Measurements from ENCODE around the gene MAP6.

Gene MAP6

DNA sequence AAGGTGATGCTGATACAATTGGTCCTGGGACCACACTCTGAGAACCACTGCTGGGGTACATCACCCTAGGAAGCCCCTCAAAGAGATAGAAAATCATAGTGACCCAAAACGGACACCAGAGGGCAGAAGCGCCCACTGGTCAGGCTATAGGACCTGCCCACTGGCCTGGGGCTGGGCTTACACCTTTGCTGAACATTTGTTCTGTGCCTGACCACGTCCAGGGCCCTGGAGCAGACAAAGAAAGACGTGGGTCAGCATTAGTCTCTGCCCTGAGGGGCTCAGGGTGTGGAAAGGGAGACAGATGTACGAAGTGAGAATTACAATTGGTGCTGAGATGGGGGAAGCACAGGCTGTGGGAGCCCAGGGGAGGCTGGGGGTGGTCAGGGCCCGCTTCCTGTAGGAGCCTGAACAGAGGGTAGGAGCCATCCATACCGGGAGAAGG, 121.2 kb downstream of the MAP6 start:
- peak; percentile 61 for DNase-seq

DNA sequence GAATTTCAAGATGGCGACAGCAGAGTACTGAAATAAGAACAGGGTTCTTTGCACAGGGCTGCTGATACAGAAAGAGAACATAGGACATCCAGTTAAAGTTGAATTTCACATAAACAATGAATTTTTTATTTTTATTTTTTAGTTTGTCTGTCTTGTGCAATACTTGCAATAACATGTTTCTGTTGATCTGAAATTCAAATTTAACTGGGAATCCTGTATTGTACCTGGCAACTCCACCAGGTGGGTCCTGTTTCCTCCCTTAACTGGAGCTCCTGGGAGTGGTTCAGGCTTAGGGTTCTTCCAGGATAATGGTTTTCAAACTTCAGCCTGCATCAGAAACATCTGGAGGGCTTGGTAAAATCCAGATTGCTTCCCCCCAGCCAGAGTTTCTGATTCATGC, 121.7 kb downstream of the MAP6 start:
- DNase-seq, result no peak

DNA sequence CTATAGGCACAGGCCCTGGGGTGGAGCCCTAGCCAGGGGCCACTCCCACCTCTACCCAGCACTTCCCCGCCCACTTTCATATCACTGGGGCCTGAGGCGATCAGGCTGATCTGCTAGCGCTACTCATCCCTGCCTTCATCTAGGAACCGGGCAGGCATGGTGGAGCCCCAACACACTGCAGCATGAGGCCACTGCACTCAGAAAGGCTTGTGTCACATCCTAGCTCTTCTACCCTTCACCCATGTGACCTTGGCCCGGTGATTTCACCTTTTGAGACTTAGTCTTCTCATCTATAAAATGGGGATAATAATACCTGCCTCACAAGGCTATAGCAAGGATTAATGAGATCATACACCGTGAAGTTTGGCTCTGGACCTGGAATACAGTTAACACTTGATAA, 125.0 kb downstream of the MAP6 start:
- no peak for DNase-seq

DNA sequence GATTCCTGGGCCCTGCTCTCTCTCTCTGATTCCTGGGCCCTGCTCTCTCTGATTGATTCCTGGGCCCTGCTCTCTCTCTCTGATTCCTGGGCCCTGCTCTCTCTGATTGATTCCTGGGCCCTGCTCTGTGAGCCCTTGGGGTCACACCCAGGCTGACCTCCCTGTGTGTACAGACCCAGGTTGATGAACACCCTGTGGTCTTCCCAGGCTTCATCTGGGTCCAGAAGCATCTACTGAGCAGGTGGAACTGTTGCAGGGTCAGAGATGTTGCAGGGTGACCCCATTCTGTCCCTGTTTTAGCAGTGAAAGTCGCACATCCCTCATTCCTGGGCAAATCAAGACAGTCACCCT, 126.8 kb downstream of the MAP6 start:
- no peak for DNase-seq

DNA sequence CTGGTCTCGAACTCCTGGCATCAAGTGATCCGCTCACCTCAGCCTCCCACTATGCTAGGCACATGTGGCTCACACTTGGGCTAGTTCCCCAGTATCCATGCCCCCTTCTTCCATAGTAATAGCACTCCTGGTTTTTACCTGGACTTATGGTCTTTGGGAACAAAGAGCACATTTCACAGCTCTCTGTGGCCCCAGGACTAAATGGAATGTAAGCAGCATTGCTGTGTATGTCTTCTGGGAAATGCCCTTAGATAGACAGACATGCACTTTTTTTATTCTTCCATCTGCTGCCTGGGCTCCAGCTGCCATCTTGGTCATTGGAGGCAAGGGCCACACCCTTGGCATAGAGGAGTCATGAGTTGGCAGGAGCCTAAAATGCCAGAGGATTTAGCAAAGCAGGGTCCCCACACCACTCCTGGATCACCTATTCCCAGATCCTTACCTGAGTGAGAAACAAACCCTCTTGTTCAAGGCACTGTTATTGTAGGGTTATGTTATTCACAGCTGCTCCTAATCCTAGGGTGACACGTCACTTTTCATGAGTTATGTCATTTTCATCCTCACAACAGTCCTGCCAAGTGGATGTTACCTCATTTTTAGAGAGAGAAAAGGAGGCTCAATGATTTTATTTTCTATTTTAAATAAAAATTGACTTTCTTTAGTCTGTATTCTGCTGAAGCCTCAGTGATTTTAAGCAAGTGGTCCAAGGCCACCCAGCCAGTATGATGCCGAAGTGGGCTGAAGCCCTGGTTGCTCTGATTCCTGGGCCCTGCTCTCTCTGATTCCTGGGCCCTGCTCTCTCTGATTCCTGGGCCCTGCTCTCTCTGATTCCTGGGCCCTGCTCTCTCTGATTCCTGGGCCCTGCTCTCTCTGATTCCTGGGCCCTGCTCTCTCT, 127.4 kb downstream of the MAP6 start:
- no peak for DNase-seq

DNA sequence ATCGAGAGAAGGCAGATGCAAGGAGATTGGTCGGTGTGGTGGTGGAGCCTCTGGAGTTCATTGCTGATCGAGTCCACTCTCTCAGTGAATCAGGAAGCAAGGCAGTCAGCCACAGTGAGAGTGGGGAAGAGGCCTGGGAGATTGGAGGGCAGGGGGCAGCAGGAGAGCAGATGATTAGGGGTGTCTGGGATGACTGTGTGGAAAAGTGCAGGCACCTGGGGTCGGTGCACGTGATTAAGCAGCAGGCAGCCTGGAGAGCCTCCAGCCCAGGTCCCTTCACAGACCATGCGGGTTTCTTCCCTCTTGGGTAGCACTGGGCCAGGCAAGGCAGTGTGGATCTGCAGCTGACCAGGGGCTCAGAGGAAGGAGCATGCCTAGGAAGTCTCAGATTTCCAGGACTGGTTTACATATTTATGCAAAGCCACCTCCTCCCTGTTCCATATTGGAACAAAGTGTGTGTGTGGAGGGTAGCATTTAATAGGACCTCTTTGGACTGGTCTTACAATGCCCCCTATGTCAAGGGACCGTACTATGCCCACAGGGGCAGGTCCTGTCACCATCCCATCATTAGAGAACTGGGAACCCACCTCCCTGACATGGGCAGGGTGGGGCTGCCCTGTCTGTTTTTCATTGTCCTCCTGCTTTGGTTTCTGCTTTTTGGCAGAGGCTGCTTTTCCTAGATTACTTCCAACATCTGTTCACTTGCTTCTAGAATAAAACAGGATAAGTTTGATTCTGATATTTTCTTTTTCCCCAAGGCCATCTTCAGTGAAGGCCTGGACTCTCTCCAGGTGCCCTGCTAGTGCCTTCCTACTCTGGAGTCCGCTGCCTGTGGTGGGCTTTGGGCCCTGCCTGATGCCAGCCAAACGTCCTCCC, 129.1 kb downstream of the MAP6 start:
- DNase-seq, result no peak

DNA sequence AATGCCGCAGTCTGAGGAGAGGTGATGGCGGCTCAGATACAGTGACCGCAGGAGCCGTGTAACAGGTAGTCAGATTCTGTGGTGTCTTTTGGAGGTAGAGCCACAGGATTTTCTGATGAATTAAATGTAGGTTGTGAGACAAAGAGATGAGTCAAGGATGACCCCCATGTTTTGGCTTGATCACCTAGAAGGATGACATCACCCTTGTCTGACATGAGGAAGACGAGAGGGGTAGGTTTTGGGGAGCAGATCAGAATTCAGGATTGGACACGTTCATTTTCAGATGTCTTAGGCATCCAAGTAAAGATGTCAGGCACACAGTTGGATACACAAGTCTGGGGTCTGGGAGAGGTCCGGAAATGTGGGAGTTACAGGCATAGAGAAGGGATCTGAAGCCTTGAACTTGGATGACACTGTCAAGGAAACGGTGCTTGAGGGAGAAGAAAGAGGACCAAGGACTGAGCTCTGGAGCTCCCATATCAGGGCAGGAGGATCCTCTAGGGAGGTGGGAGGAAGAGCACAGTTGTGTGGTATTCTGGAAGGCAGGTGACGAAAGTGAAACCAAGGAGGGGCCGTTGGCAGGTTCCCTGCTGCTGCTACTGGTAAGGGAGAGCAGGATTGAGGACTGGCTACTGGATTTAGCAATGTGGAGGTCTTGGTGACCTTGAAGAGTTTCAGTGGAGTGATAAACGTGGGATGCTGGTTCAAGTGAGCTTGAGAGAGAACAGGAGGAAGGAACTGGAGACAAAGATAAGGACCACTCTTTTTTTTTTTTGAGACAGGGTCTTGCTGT, 130.5 kb downstream of the MAP6 start:
- DNase-seq, result no peak

DNA sequence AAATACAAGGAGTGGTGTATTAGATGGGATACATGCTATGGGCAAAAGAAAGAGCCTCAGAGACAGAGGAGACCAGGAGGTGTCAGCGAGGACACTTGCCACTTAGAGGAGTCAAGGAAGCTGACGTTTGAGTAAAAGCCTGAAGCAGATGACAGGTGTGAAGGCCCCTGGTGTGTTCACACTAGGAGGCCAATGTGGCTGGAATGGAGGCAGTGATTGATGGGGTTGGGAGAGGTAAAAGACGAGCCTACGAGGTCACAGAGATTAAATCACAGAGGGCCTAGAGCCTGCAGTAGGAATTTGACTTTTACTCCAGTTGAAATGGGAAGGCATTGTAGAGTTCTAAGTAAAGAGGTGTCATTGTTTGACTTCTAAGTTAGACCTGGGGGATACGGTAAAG, 131.1 kb downstream of the MAP6 start:
- no peak for DNase-seq
